Esophagus mucosa (tissue), 1 donor: ENCODE data around the gene GPR153. TPM values are rescaled to one million over a fixed set of nuclear protein-coding genes. Genes with fewer than 3 reads are reported as not detected.

Experiments
- ATAC-seq: fragments of 200-7000 bp; cut with Tn5 transposase; one replicate; pipeline ENCODE4 v1.9.1; 2020
- total RNA-seq: library from RNA; stranded (reverse); gene quantifications from one replicate; pipeline ENCODE4 v1.2.4, GENCODE V29; 2023
- donor health status: DM: yes; HTN: yes; CAD: no.

Gene GPR153
- total RNA-seq, 1 donor from 2014 or later, result 9.1 TPM

- no peak for ATAC-seq
Observed at GRCh38 chr1:6269296-6269695, 8.4 kb upstream of the GPR153 start.

- ATAC-seq, result no peak
Observed at GRCh38 chr1:6268415-6268814, 7.5 kb upstream of the GPR153 start.

GRCh38 chr1:6267686-6268322 lies 6.9 kb upstream of the GPR153 start:
- peak; percentile 46 for ATAC-seq

- ATAC-seq, result no peak
Observed at GRCh38 chr1:6266641-6267040, 5.7 kb upstream of the GPR153 start.

- ATAC-seq, result no peak
Observed at GRCh38 chr1:6265151-6265550, 4.3 kb upstream of the GPR153 start.

GRCh38 chr1:6263716-6264115 lies 2.8 kb upstream of the GPR153 start:
- ATAC-seq, result peak; percentile 4

DNA sequence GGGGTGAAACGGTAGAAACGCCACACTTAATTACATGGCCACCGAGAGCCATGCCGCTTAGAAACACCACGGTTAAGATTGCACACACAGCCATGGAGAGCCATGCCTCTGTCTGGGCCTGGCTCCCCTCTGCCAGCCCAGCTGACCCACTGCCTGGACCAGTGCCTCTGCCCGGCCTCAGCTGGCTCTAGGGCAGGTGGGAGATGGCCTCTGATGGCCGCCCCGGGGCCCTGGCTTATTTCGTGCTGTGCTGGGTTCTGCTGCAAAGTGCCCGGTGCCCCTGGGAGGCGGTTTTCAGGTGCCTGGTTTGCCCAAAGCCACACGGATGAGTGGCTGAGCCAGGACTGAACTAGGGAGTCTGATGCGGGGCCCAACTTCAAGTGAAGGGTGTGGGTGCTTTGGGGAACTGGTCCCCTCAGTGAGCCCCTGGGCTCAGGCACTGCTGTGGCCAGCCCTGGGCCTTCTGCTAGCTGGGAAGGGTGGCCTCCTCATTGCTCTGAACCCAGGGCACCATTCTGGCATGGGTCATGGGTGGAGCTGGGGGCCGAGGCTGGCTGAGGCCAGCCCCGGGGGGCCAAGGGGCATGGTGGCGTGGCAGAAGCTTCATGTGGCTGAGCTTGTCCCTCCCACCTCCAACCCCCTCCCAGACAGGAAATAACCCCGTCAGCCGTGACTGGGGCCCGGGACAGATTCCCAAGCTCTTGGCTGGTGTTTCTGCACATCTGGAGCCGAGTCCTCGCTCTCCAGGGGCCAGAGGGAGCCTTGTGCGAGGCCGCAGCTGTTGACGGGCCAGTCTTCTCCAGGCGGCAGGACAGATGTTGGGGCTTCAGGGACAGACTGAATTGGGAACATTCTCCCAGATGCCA lies 1.9 kb upstream of the GPR153 start:
- ATAC-seq, result no peak

DNA sequence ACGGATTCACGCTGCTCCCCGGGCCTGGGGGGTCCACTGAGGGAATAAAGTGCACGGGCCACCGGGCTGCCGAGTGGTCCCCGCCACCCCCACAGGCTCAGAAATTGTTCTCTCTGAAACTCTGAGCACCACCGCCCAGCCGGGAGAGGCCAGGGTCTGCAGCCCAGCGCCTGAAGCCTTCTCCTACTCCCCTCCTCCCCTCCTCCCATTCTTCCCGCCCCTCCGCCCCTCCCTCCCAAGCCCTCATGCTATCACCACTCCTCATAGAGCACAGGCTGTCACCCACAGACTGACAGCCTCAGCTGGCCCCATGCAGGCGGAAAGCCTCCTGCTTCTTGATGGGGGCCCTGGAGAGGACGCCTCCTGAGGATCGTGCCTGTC lies 707 bp upstream of the GPR153 start:
- ATAC-seq, result no peak

- ATAC-seq, result peak; percentile 2
Observed at GRCh38 chr1:6260433-6260934, 414 bp downstream of the GPR153 start.

DNA sequence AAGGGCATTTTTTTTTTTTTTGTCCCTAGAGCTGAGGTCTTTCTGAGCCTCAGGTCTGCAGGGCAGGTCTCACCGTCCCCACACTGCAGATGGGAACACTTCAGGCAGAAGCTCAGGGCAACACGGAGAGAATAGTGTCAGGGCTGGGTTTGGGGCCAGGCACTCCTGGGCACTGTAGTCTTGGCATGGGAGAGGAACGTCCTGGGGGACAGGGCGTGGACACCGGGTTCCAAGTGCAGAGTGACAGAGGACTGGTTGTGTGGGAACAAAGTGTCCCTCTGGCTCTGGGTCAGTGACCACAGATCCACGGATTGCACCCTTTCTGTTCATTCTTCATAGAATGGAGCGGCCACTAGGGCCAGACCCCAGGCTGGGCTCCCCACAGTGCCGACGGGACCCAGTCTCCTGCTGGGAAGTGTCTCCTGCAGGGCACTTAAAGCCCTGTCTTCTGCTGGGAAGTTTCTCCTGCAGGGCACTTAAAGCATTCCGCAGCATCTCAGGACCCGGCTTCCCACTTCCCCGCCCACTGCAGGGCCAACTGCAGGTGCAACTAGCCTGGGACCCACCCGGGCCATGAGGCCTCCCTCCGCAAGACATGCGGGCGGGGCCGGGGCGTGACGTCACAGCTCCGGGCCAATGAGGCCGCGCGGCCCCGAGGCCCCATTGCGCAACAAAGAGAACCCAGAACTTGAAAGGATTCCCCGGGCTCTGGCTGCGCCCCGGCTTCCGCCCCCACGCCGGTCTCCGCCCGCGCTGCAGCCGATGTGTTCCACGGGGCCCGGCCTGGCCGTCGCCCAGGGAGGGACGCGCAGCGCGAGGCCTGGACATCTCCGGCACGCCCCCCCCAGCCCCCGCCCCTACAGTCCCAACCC lies 1.2 kb downstream of the GPR153 start:
- ATAC-seq, result peak; percentile 70

- ATAC-seq, result peak; percentile 88
Observed at GRCh38 chr1:6258675-6259074, 2.2 kb downstream of the GPR153 start.

GRCh38 chr1:6257541-6258069 lies 3.3 kb downstream of the GPR153 start:
- ATAC-seq, result no peak

- ATAC-seq, result no peak
Observed at GRCh38 chr1:6256645-6257044, 4.3 kb downstream of the GPR153 start.

GRCh38 chr1:6254691-6255090 lies 6.2 kb downstream of the GPR153 start:
- no peak for ATAC-seq

GRCh38 chr1:6253380-6253779 lies 7.5 kb downstream of the GPR153 start:
- ATAC-seq, result no peak

- ATAC-seq, result no peak
Observed at GRCh38 chr1:6252374-6252710, 8.6 kb downstream of the GPR153 start.

- ATAC-seq, result no peak
Observed at GRCh38 chr1:6251681-6252373, 9.1 kb downstream of the GPR153 start.

GRCh38 chr1:6251233-6251632 lies 9.7 kb downstream of the GPR153 start:
- no peak for ATAC-seq

DNA sequence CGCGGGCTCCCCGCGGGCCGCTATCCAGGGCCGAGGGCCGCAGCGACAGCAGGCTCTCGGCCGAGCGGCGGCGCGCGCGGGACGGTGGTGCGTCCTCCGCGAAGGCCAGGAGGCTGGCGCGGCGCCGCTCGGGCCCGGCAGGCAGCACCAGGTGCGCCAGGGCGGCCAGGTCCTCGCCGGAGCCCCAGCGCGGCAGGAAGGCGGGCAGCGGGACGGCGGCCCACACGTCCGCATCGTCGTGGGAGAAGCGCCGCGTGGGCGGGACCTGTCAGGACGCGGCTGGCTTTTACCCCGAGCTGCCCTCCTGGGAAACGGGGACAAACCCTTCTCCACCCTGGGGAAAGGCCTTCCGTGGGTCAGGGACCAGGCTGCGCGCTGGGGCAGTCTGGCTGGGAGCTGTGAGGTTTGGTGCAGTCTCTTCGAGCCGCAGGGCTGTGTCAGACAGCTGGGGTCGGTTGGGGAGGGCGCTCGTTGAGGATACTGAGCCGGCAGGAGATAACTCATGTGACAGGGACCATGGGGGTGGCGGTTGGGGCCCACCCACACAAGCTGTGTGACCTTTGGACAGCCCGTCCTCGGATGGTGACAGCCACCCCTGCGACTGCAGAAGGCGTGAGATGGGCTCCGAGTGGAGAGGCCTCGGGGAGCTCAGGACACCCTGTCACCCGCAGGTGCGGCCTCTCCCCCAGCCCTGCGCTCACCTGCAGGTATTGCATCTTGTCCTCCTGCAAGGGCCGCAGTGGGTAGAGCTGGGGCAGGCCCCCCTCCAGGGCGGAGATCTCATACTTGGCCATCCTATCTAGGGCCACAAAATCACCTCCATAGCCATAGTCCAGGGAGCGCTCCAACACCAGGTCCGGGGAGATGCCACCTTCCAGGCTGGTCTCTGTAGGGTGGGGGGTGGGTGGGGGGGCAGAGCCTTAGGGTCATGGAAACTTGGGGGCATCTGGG lies 10.9 kb downstream of the GPR153 start:
- ATAC-seq, result no peak

- no peak for ATAC-seq
Observed at GRCh38 chr1:6248932-6249738, 11.8 kb downstream of the GPR153 start.
